Activated naive CD8-positive, alpha-beta T cell treated with anti-CD3 and anti-CD28 coated beads for 36 hours (primary cell): ENCODE measurements around the gene MACC1. TPM values are rescaled to one million over a fixed set of nuclear protein-coding genes. Genes with fewer than 3 reads are reported as not detected.
"Not testable (repeated sequence)": the region's sequence is repeated elsewhere in the genome, so short reads cannot be mapped to it uniquely, and the experiment has no call there.

Source experiments
- DNase-seq: peaks from one replicate; pipeline ENCODE4 v3.0.0; 2021
- H3K27ac Mint-ChIP-seq: one replicate; pipeline ENCODE4 v1.8.0; 2022; ENCODE audit warnings: mild to moderate bottlenecking, moderate library complexity, mixed read lengths
- H3K27me3 Mint-ChIP-seq: one replicate; pipeline ENCODE4 v1.8.0; 2022; ENCODE audit warnings: mild to moderate bottlenecking, mixed read lengths
- H3K36me3 Mint-ChIP-seq: one replicate; pipeline ENCODE4 v1.8.0; 2021; ENCODE audit warnings: mild to moderate bottlenecking, mixed read lengths
- H3K4me1 Mint-ChIP-seq: one replicate; pipeline ENCODE4 v1.8.0; 2021; ENCODE audit warnings: mixed read lengths
- H3K4me3 Mint-ChIP-seq: one replicate; pipeline ENCODE4 v1.8.0; 2022; ENCODE audit warnings: mild to moderate bottlenecking, moderate library complexity, mixed read lengths
- H3K9me3 Mint-ChIP-seq: one replicate; pipeline ENCODE4 v1.8.0; 2022; ENCODE audit warnings: mixed read lengths
- total RNA-seq, 2 experiments: library from RNA; stranded (reverse); gene quantifications; one replicate each; pipeline ENCODE4 v1.2.3, GENCODE V29; 2021

Gene MACC1
- total RNA-seq, 2 experiments from 2014 or later = 0.12 to 0.14 TPM

DNA sequence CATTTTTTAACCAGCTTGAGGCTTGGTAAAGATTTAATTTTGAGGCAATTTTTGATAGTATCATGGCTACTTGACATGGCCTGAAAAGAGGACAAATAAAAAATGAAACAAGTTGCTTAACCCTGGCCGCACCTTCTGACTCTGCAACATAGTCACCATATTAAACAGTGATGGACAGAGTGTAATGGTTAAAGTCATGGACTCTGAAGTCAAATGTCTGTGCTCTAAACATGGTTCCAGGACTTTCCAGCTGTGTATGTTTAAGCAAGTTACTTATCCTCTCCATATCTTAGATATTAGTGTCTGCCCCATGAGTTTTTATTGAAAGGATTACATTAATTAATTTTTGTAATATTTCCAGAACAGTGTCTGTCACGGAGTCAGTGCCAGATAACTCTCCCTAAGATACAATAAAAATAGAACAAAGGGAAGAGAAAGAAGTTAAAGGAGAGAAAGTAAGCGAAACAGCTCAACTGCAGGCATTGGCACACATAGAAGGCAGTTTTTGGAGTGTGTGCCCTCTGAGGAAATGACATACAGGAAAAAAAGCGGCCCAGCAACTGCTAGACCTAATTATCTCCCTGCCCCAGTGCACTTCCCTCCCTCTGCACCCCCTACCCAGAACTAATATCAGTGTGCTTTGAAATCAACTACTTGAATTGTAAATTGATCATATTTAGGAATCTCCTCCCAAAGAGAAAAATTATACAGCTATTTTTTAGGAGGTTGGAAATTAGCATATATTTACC, 65.3 kb downstream of the MACC1 start:
- Mint-ChIP-seq H3K27me3 (no peaks in the 10 kb centered on the region), H3K27ac (no peak overlapping the region), H3K4me1 (no peaks in the 10 kb centered on the region), H3K4me3 (no peak overlapping the region), H3K9me3 (no peaks in the 10 kb centered on the region), H3K36me3 (no peaks in the 10 kb centered on the region)
- no peak for DNase-seq

DNA sequence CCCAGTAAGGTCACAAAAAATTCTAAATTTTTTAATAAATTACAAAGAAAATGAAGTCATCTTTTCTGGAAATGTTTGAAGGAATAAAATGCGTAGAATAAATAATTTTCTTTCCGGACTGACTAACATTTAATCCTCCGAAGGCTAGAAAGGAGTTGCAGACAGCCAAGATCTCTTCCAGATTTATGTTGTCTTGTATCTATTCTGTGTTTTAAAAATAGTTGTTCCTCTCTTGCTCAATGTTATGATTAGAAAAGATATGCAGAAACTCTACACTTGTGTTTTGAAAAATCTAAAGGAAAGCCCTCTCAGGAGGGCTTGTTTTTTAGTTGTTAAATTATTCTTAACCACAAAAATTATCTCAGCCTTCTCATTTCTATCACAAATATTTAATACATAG, 70.7 kb downstream of the MACC1 start:
- Mint-ChIP-seq H3K36me3 (no peaks in the 10 kb centered on the region), H3K4me1 (no peaks in the 10 kb centered on the region), H3K9me3 (no peaks in the 10 kb centered on the region)

DNA sequence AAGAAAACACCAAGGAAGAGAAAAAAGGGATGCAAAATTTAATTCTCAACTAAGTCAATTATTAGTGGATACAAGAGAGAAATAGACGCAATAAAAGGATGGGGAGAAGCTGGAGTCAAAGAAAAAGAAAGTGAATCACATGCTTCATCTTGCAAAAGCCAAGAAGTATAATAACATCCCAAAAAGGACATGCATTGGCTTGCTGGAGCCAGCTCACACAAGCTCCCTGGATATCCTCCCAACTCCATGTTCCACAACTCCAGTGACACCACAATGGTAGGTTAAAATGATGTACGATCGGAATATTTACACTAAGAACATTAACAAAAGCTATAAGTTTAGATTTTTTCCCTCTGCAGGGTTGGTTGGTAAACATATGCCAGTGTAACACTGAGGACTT, 72.4 kb downstream of the MACC1 start:
- H3K9me3 Mint-ChIP-seq = no peaks in the 10 kb centered on the region
- no peak overlapping the region for H3K27ac Mint-ChIP-seq

More for the DNA sequence above, 70.7 kb downstream of the MACC1 start:
- Mint-ChIP-seq H3K4me3 (no peak overlapping the region), H3K27me3 (no peaks in the 10 kb centered on the region), H3K27ac (no peak overlapping the region)
- no peak for DNase-seq

DNA sequence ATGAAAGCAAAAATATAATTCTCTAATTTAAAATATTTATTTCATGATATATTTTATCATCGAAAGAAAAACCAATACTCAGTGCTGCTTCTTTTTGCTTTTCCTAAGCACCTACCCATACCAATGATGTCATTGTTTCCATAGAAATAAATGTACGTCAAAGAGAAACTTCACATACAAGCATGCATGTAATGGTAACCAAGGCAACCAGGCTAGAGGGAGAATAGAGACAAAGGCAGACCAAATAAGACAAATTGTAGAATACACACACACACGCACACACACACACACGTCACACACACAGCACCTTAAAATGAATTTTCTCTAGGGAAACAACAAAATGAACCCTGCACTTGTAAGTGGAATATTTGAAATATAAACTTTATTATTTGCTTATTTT, 75.5 kb downstream of the MACC1 start:
- no peak for DNase-seq
- Mint-ChIP-seq H3K27ac (no peak overlapping the region), H3K36me3 (no peaks in the 10 kb centered on the region), H3K27me3 (peaks cover 4% of the 10 kb centered on the region), H3K4me1 (no peaks in the 10 kb centered on the region), H3K4me3 (no peak overlapping the region), H3K9me3 (no peaks in the 10 kb centered on the region)

More for the DNA sequence above, 72.4 kb downstream of the MACC1 start:
- Mint-ChIP-seq H3K36me3 (no peaks in the 10 kb centered on the region), H3K27me3 (no peaks in the 10 kb centered on the region), H3K4me1 (no peaks in the 10 kb centered on the region), H3K4me3 (no peak overlapping the region)
- DNase-seq = no peak

DNA sequence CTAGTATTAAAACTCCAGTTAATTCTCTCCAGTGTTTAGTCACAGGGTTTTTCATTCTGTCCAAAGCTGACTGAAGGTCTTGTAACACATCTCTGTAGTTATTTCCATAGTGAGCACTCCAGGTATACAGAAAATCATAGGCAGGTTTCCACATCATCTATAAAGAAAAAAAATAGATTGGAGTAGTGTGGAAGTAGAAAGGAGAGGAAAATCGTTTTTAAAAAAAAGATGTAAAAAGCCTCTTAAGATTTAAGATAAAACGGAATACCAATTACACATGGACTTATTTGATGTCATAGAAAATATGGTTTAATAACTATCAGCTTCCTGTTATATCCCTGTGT, 76.2 kb downstream of the MACC1 start:
- no peak for DNase-seq
- Mint-ChIP-seq H3K27ac (no peak overlapping the region), H3K36me3 (no peaks in the 10 kb centered on the region), H3K4me1 (no peaks in the 10 kb centered on the region), H3K4me3 (no peak overlapping the region), H3K9me3 (no peaks in the 10 kb centered on the region), H3K27me3 (peaks cover 4% of the 10 kb centered on the region)

DNA sequence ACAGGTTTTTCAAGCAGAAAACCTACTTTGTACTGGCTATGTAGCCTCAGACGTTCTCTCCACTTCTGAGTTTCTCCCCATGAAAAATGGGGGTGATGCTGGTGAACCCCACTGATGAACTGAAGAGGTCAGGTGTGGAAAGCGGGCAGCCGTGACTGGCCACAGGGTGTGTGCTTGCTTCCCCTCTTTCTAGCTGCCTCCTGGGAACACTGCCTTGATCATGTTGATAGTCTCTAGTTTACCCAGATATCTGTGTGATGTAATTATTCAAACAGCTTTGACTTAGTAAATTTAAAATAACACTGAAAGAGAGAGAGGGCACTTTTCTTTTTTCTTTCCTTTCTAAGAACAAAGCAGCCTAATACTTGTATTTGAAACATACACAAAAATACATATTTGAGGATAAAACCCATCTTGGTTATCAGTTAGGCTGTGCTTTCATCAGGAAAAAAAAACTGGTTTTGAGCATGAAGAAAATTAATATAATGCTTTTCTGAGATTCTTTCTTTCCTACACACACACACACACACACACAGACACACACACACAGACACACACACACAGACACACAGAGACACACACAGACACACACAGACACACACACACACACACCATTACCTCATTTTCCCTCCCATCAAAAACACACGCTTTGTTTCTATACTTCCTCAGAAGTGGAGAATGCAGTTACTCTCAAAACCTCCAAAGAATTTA, 76.7 kb downstream of the MACC1 start:
- Mint-ChIP-seq H3K27ac (no peak overlapping the region), H3K27me3 (peaks cover 4% of the 10 kb centered on the region), H3K4me1 (no peaks in the 10 kb centered on the region), H3K9me3 (no peaks in the 10 kb centered on the region), H3K36me3 (no peaks in the 10 kb centered on the region), H3K4me3 (no peak overlapping the region)
- no peak for DNase-seq

DNA sequence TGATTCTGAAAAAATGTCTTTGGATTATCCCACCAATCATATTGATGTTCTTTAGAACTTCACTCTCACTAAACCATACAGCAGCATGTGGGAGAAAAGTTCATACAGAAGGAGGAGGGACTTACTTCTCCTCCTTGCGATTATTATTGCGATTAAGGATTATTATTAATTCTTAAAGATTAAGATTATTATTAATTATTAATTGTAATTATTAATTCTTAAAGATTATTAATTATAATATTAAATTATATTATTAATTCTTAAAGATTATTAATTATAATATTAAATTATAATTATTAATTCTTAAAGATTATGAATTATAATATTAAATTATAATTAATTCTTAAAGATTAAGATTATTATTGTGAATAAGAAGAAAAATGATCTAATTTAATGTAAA, 80.5 kb downstream of the MACC1 start:
- no peak overlapping the region for H3K4me3 Mint-ChIP-seq
- no peak overlapping the region for H3K27ac Mint-ChIP-seq
- peaks cover 4% of the 10 kb centered on the region for H3K27me3 Mint-ChIP-seq
- no peaks in the 10 kb centered on the region for H3K9me3 Mint-ChIP-seq
- H3K36me3 Mint-ChIP-seq = no peaks in the 10 kb centered on the region
- DNase-seq = no peak
- H3K4me1 Mint-ChIP-seq = no peaks in the 10 kb centered on the region

DNA sequence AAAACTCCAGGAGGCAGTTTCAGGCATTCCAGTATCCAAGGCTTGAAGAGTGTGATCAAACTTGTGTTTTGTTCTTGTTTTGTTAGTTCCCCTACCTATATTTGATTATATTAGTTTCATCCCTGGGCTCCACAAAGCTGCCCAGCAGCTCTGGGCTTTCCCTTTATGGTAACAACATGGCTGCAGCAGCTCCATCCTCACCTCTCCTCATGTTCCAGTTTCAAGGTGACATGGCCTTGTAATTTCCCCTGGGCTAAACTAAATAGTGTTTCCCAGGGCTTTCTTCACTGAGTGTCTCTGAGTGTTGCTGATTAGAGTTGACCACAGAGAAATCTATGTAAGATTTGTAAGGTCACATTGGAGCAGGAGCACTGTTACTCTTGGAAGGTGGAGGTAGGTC, 83.4 kb downstream of the MACC1 start:
- H3K4me1 Mint-ChIP-seq = no peaks in the 10 kb centered on the region
- no peak overlapping the region for H3K27ac Mint-ChIP-seq
- no peaks in the 10 kb centered on the region for H3K36me3 Mint-ChIP-seq
- no peak overlapping the region for H3K4me3 Mint-ChIP-seq
- H3K27me3 Mint-ChIP-seq = no peaks in the 10 kb centered on the region
- no peaks in the 10 kb centered on the region for H3K9me3 Mint-ChIP-seq
- DNase-seq = no peak

DNA sequence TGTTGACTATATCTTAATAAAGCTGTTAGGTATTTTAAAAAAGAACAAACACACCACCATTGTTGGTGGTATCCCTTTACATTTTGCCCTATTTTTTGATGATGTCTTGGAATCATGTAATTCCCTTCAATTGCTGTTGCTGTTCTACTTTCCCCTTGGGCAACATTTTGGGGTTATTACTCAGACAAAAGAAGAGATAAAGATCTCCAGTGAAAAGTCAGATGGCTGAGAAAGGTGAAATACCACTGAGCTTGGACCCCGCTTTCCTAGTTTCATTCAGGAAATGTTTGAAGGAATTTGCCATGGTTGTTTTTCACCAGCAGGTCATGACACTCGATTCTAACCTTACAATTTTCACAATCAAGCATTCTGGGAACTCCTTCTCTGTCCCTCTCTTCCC, 84.6 kb downstream of the MACC1 start:
- Mint-ChIP-seq H3K27me3 (no peaks in the 10 kb centered on the region), H3K4me3 (no peak overlapping the region), H3K9me3 (no peaks in the 10 kb centered on the region), H3K27ac (no peak overlapping the region), H3K36me3 (no peaks in the 10 kb centered on the region), H3K4me1 (no peaks in the 10 kb centered on the region)
- no peak for DNase-seq

DNA sequence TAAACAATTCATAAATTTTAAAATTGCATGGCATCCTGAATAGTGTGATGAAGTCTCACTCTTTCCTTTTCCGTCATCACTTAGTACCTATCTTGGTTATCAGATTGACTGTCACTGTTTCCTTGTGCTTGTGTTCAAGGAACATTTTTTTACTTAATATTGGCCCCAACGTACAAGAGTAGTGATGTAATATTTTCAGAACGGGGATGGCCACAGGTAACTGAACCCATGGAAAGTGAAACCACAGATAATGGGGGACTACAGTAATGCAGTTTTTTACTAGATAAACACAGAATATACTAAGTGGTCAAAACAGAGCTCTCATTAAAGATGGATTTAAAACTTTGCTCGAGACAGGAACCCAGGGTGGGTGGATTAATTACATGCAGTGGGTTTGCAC, 85.4 kb downstream of the MACC1 start:
- Mint-ChIP-seq H3K36me3 (no peaks in the 10 kb centered on the region), H3K9me3 (no peaks in the 10 kb centered on the region), H3K4me1 (no peaks in the 10 kb centered on the region), H3K27me3 (no peaks in the 10 kb centered on the region), H3K27ac (peak overlapping the region; percentile 20), H3K4me3 (no peak overlapping the region)
- no peak for DNase-seq

DNA sequence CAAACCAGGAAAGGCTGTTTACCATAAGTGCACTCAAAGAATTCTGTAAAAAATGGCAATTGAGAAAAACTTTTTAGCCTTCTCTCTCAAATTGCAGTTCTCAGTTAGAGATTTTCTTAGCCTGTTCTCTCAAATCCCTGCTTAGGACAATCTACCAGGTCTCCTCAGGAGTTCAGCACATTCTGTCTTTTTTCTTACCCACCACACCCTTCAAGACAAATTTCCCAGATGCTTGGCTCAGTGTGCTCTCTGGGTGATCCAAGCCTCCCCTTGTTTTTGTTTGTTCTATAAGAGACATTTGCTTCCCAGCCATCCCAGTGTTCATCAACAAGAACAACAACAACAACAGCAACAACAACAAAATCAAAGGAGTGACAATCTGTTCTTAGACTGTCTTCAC, 87.3 kb downstream of the MACC1 start:
- Mint-ChIP-seq H3K36me3 (no peaks in the 10 kb centered on the region), H3K4me3 (no peak overlapping the region), H3K27ac (no peak overlapping the region), H3K9me3 (no peaks in the 10 kb centered on the region), H3K27me3 (no peaks in the 10 kb centered on the region), H3K4me1 (no peaks in the 10 kb centered on the region)
- DNase-seq = no peak

DNA sequence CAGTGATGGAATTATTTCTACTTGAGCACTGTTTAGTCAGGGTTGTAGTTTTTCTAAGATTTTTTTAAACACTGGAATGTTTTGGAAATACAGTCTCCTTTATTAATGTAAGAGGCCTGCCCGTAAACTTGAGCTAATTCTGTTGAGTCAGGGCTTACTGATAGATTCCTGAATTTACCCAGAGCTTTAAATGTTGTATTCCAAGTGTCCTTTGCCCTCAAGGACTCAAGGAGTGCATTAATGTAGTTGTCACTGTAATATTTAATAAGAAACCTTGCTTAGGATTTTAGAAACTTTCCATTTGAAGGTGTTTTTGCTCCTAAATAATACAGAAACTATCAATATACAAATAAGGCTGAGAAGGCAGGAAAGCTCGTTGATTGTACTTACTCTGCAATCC, 89.2 kb downstream of the MACC1 start:
- no peaks in the 10 kb centered on the region for H3K36me3 Mint-ChIP-seq
- H3K27me3 Mint-ChIP-seq = no peaks in the 10 kb centered on the region
- DNase-seq = no peak
- H3K27ac Mint-ChIP-seq = no peak overlapping the region
- no peaks in the 10 kb centered on the region for H3K9me3 Mint-ChIP-seq
- H3K4me1 Mint-ChIP-seq = no peaks in the 10 kb centered on the region
- no peak overlapping the region for H3K4me3 Mint-ChIP-seq

DNA sequence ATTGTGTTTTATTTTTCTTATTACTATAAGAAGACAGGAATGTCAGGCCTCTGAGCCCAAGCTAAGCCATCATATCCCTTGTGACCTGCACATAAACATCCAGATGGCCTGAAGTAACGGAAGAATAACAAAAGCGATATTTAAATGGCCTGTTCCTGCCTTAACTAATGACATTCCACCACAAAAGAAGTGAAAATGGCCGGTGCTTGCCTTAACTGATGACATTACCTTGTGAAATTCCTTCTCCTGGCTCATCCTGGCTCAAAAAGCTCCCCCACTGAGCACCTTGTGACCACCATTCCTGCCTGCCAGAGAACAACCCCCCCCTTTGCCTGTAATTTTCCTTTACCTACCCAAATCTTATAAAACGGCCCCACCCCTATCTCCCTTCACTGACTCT, 91.1 kb downstream of the MACC1 start:
- H3K36me3 Mint-ChIP-seq, H3K9me3 Mint-ChIP-seq, H3K27me3 Mint-ChIP-seq, DNase-seq, H3K4me3 Mint-ChIP-seq, H3K4me1 Mint-ChIP-seq, H3K27ac Mint-ChIP-seq: not testable (repeated sequence)

DNA sequence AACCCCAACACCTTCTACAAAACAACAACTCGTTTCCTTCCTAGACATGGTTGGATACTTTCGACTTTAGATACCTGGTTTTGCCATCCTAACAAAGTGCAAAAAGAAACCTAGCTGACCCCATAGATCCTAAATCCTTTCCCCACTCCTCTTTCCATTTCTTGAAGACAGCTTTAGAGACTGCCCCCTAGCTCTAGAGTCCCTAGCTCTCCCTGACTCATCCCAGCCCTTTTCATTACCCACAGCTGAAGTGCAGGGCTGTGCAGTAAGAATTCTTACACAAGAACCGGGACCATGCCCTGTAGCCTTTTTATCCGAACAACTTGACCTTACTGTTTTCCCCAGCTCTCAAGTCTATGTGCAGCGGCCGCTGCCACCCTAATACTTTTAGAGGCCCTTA, 93.1 kb downstream of the MACC1 start:
- H3K36me3 Mint-ChIP-seq, DNase-seq, H3K9me3 Mint-ChIP-seq, H3K27ac Mint-ChIP-seq, H3K4me3 Mint-ChIP-seq, H3K27me3 Mint-ChIP-seq, H3K4me1 Mint-ChIP-seq: not testable (repeated sequence)

DNA sequence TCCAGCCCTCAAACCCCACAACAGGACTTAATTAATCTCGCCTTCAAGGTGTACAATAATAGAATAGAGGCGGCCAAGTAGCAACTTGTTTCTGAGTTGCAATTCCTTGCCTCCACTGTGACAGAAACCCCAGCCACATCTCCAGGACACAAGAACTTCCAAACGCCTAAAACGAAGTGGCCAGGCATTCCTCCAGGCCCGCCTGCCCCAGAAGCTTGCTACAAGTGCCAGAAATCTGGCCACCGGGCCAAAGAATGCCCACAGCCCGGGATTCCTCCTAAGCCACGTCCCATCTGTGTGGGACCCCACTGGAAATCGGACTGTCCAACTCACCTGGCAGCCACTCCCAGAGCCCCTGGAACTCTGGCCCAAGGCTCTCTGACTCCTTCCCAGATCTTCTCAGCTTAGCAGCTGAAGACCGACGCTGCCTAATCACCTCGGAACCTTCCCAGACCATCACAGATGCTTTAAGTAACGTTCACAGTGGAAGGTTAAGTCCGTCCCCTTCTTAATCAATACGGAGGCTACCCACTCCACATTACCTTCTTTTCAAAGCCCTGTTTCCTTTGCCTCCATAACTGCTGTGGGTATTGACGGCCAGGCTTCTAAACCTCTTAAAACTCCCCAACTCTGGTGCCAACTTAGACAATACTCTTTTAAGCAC, 94.4 kb downstream of the MACC1 start:
- not testable (repeated sequence) for H3K4me3 Mint-ChIP-seq, H3K36me3 Mint-ChIP-seq, H3K27ac Mint-ChIP-seq, H3K9me3 Mint-ChIP-seq, H3K27me3 Mint-ChIP-seq, H3K4me1 Mint-ChIP-seq, DNase-seq

DNA sequence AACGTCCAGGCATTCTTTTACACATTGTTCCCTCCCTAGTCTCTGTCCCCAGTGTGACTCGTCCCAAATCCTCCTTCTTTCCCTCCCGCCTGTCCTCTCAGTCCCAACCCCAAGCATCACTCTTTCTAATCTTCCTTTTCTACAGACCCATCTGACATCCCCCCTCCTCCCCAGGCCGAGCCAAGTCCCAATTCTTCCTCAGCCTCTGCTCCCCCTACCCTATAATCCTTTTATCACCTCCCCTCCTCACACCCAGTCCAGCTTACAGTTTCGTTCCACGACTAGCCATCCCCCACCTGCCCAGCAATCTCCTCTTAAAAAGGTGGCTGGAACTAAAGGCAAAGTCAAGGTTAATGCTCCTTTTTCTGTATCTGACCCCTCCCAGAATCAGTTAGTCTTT, 95.1 kb downstream of the MACC1 start:
- Mint-ChIP-seq H3K9me3 (no peaks in the 10 kb centered on the region), H3K27ac (no peak overlapping the region), H3K4me3 (no peak overlapping the region), H3K4me1 (no peaks in the 10 kb centered on the region), H3K36me3 (no peaks in the 10 kb centered on the region), H3K27me3 (no peaks in the 10 kb centered on the region)
- DNase-seq = no peak
